Loucy (cell line): ENCODE data around the gene LY86.

Experiments
- H2AFZ ChIP-seq: fragments of 200-600 bp; sonication (generic); 2 replicates; pipeline ENCODE4 v1.6.0; 2016; ENCODE audit warnings: antibody characterized with exemption, mild to moderate bottlenecking, low read length, moderate library complexity
- H3F3A ChIP-seq: fragments of 200-600 bp; 2 replicates; pipeline ENCODE4 v1.6.0; 2016; ENCODE audit warnings: antibody characterized with exemption, low read depth, mild to moderate bottlenecking
- H3K27me3 ChIP-seq: fragments of 200-600 bp; sonication (generic); 2 replicates; pipeline ENCODE4 v1.6.1; 2014; ENCODE audit warnings: low read length, mild to moderate bottlenecking; ENCODE audit not compliant: insufficient read depth, poor library complexity, severe bottlenecking
- H3K36me3 ChIP-seq: fragments of 200-600 bp; sonication (generic); 2 replicates; pipeline ENCODE4 v1.6.1; 2016; ENCODE audit warnings: low read length; ENCODE audit not compliant: insufficient read depth
- H3K4me1 ChIP-seq: fragments of 200-600 bp; sonication (generic); 2 replicates; pipeline ENCODE4 v1.5.1; 2014; ENCODE audit warnings: low read length, mild to moderate bottlenecking; ENCODE audit not compliant: insufficient read depth, poor library complexity, severe bottlenecking
- H3K4me2 ChIP-seq: fragments of 200-600 bp; sonication (generic); 2 replicates; pipeline ENCODE4 v1.6.0; 2014; ENCODE audit warnings: antibody characterized with exemption, low read length, low read depth, mild to moderate bottlenecking; ENCODE audit not compliant: poor library complexity, severe bottlenecking
- H3K4me3 ChIP-seq: fragments of 200-600 bp; sonication (generic); 2 replicates; pipeline ENCODE4 v1.5.1; 2014; ENCODE audit warnings: low read length, mild to moderate bottlenecking, mixed read lengths; ENCODE audit not compliant: poor library complexity, severe bottlenecking
- H3K79me2 ChIP-seq: fragments of 200-600 bp; sonication (generic); 2 replicates; pipeline ENCODE4 v1.6.1; 2014; ENCODE audit warnings: low read length; ENCODE audit not compliant: insufficient read depth
- H3K9ac ChIP-seq: fragments of 200-600 bp; sonication (generic); 2 replicates; pipeline ENCODE4 v1.6.0; 2014; ENCODE audit warnings: mild to moderate bottlenecking, low read depth, low read length, moderate library complexity; ENCODE audit not compliant: poor library complexity, severe bottlenecking
- H3K9me2 ChIP-seq: fragments of 200-600 bp; sonication (generic); replicated peaks from 2 replicates; pipeline ENCODE4 v1.6.1; 2016; ENCODE audit warnings: low read depth, low read length, mixed read lengths
- H3K9me3 ChIP-seq: fragments of 200-600 bp; sonication (generic); 2 replicates; pipeline ENCODE4 v1.6.1; 2014; ENCODE audit warnings: mild to moderate bottlenecking, antibody characterized with exemption, low read length, low read depth; ENCODE audit not compliant: insufficient read depth
- H4K20me1 ChIP-seq: fragments of 200-600 bp; sonication (generic); 2 replicates; pipeline ENCODE4 v1.6.0; 2014; ENCODE audit warnings: antibody characterized with exemption, low read length, mild to moderate bottlenecking; ENCODE audit not compliant: insufficient read depth, poor library complexity, severe bottlenecking
- EZH2phosphoT487 ChIP-seq: fragments of 200-600 bp; IDR thresholded peaks from 2 replicates; pipeline ENCODE4 v1.6.1; 2018; ENCODE audit warnings: antibody characterized with exemption, mild to moderate bottlenecking, moderate library complexity, borderline replicate concordance
- TF ChIP-seq, protein P1 (sequence below): fragments of 200-600 bp; sonication (generic); conservative IDR thresholded peaks from 2 replicates; pipeline ENCODE4 v1.5.1; 2014; ENCODE audit warnings: mild to moderate bottlenecking, antibody characterized with exemption, low read length

The LY86 gene

GRCh38 chr6:6696867-6697531 lies 108.5 kb downstream of the LY86 start:
- Histone ChIP-seq H2AFZ (peak overlapping the region; percentile 37), H3K9me3 (no peaks in the 10 kb centered on the region)

GRCh38 chr6:6697620-6698019 lies 109.1 kb downstream of the LY86 start:
- H4K20me1 ChIP-seq = no peaks in the 10 kb centered on the region
- H2AFZ ChIP-seq = peak overlapping the region; percentile 37
- no peaks in the 10 kb centered on the region for H3K9me2 ChIP-seq
- peak overlapping the region; percentile 59 for H3K9ac ChIP-seq
- H3K9me3 ChIP-seq = no peaks in the 10 kb centered on the region
- H3K79me2 ChIP-seq = no peaks in the 10 kb centered on the region; the same call in 1 of the 2 replicates
- H3K4me1 ChIP-seq = peaks cover 52% of the 10 kb centered on the region
- H3K36me3 ChIP-seq = no peaks in the 10 kb centered on the region
- H3K4me2 ChIP-seq = peak overlapping the region; percentile 15
- no peak overlapping the region for H3K4me3 ChIP-seq
- H3F3A ChIP-seq = peaks cover 3% of the 10 kb centered on the region; the same call in 1 of the 2 replicates
- H3K27me3 ChIP-seq = no peaks in the 10 kb centered on the region
- TF ChIP-seq, protein P1, sequence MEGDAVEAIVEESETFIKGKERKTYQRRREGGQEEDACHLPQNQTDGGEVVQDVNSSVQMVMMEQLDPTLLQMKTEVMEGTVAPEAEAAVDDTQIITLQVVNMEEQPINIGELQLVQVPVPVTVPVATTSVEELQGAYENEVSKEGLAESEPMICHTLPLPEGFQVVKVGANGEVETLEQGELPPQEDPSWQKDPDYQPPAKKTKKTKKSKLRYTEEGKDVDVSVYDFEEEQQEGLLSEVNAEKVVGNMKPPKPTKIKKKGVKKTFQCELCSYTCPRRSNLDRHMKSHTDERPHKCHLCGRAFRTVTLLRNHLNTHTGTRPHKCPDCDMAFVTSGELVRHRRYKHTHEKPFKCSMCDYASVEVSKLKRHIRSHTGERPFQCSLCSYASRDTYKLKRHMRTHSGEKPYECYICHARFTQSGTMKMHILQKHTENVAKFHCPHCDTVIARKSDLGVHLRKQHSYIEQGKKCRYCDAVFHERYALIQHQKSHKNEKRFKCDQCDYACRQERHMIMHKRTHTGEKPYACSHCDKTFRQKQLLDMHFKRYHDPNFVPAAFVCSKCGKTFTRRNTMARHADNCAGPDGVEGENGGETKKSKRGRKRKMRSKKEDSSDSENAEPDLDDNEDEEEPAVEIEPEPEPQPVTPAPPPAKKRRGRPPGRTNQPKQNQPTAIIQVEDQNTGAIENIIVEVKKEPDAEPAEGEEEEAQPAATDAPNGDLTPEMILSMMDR = no peak
- no peak for TF ChIP-seq EZH2phosphoT487

More at GRCh38 chr6:6696867-6697531, 108.5 kb downstream of the LY86 start:
- peak overlapping the region; percentile 15 for H3K4me2 ChIP-seq
- no peaks in the 10 kb centered on the region; the same call in 1 of the 2 replicates for H3K79me2 ChIP-seq
- H3K4me1 ChIP-seq = peaks cover 50% of the 10 kb centered on the region
- H4K20me1 ChIP-seq = no peaks in the 10 kb centered on the region
- no peaks in the 10 kb centered on the region for H3K36me3 ChIP-seq
- H3F3A ChIP-seq = peaks cover under 1% of the 10 kb centered on the region; the same call in 1 of the 2 replicates
- no peaks in the 10 kb centered on the region for H3K27me3 ChIP-seq
- H3K4me3 ChIP-seq = no peak overlapping the region
- no peaks in the 10 kb centered on the region for H3K9me2 ChIP-seq
- peak overlapping the region; percentile 59 for H3K9ac ChIP-seq
- TF ChIP-seq, protein P1 = peak; percentile 99
- TF ChIP-seq EZH2phosphoT487 = no peak

GRCh38 chr6:6699741-6700367 lies 111.3 kb downstream of the LY86 start:
- peak overlapping the region; percentile 62 for H3K4me3 ChIP-seq
- TF ChIP-seq EZH2phosphoT487 = no peak
- TF ChIP-seq, protein P1 = peak; percentile 37; the same call in 1 of the 2 replicates
- H3K4me2 ChIP-seq = peak overlapping the region; percentile 52
- no peaks in the 10 kb centered on the region for H3K9me2 ChIP-seq
- H3K36me3 ChIP-seq = no peaks in the 10 kb centered on the region
- H3K9me3 ChIP-seq = no peaks in the 10 kb centered on the region
- H3K9ac ChIP-seq = peak overlapping the region; percentile 75
- H2AFZ ChIP-seq = peak overlapping the region; percentile 41
- peaks cover 3% of the 10 kb centered on the region; the same call in 1 of the 2 replicates for H3F3A ChIP-seq
- peaks cover 74% of the 10 kb centered on the region for H3K4me1 ChIP-seq
- H4K20me1 ChIP-seq = no peaks in the 10 kb centered on the region
- H3K79me2 ChIP-seq = no peaks in the 10 kb centered on the region; the same call in 1 of the 2 replicates
- H3K27me3 ChIP-seq = no peaks in the 10 kb centered on the region
